Upper lobe of right lung (tissue), 1 donor: Measurements from ENCODE around the gene MYO16. TPM values are rescaled to one million over a fixed set of nuclear protein-coding genes. Genes with fewer than 3 reads are reported as not detected.

Experiments
- ATAC-seq: fragments of 200-7000 bp; cut with Tn5 transposase; one replicate; pipeline ENCODE4 v1.9.1; 2020; ENCODE audit warnings: mild to moderate bottlenecking, moderate library complexity
- DNase-seq: peaks from one replicate; pipeline ENCODE4 v3.0.0-alpha.2; 2020
- H3K27ac ChIP-seq: fragments of 200-600 bp; one replicate; pipeline ENCODE4 v1.8.0; 2022
- H3K27me3 ChIP-seq: fragments of 200-600 bp; one replicate; pipeline ENCODE4 v1.8.0; 2022; ENCODE audit warnings: mild to moderate bottlenecking
- H3K36me3 ChIP-seq: fragments of 200-600 bp; one replicate; pipeline ENCODE4 v1.8.0; 2022
- H3K4me1 ChIP-seq: fragments of 200-600 bp; one replicate; pipeline ENCODE4 v1.8.0; 2022
- H3K4me3 ChIP-seq: fragments of 200-600 bp; one replicate; pipeline ENCODE4 v1.8.0; 2022; ENCODE audit warnings: mild to moderate bottlenecking
- H3K9me3 ChIP-seq: fragments of 200-600 bp; one replicate; pipeline ENCODE4 v1.8.0; 2022
- intact Hi-C: fragments of 100-400 bp; cut with DNase I; formaldehyde crosslinking; loops from one replicate; pipeline ENCODE4 v1.11.0; 2022
- total RNA-seq: library from RNA; stranded (reverse); fragmentation: NEBNext Ultra II Directional; extraction: Animal tissue kit (Norgen Biotek cat#: 25700); gene quantifications from one replicate; pipeline ENCODE4 v1.2.1, GENCODE V29; 2021
- TF ChIP-seq, protein P1 (sequence below): fragments of 200-600 bp; IDR thresholded peaks from one replicate; pipeline ENCODE4 v1.8.0; 2022; ENCODE audit warnings: antibody characterized with exemption
- donor health status: DM: no; HTN: yes; CAD: no; lungs with severe emphysema.

MYO16 gene
- total RNA-seq, 1 donor from 2014 or later = 0.46 TPM

DNA sequence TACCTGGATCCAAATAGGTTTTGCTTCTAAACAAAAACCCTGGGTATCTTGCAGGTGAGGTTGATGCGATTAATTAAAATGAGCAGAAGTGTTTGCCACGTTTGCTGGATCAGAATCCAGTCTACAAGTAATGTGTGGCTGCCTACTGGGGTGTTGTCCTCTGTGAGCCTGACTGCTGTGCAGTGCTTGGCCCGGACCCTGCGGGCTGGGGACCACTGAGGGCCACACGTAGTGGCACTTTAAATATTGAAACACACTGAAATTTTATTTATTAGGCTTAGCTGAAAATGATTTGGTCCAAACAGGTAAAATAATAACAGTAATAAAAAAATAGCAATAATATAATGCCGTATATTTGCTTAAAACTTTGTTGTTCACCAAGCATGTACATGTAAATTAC, 338.0 kb downstream of the MYO16 start:
- ATAC-seq (no peak), DNase-seq (no peak)
- intact Hi-C loops = no loop called here
- Histone ChIP-seq H3K4me1 (no peaks in the 10 kb centered on the region), H3K4me3 (no peak overlapping the region), H3K36me3 (no peaks in the 10 kb centered on the region), H3K27ac (no peak overlapping the region), H3K27me3 (no peaks in the 10 kb centered on the region), H3K9me3 (no peaks in the 10 kb centered on the region)
- TF ChIP-seq, protein P1, sequence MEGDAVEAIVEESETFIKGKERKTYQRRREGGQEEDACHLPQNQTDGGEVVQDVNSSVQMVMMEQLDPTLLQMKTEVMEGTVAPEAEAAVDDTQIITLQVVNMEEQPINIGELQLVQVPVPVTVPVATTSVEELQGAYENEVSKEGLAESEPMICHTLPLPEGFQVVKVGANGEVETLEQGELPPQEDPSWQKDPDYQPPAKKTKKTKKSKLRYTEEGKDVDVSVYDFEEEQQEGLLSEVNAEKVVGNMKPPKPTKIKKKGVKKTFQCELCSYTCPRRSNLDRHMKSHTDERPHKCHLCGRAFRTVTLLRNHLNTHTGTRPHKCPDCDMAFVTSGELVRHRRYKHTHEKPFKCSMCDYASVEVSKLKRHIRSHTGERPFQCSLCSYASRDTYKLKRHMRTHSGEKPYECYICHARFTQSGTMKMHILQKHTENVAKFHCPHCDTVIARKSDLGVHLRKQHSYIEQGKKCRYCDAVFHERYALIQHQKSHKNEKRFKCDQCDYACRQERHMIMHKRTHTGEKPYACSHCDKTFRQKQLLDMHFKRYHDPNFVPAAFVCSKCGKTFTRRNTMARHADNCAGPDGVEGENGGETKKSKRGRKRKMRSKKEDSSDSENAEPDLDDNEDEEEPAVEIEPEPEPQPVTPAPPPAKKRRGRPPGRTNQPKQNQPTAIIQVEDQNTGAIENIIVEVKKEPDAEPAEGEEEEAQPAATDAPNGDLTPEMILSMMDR = no peak

DNA sequence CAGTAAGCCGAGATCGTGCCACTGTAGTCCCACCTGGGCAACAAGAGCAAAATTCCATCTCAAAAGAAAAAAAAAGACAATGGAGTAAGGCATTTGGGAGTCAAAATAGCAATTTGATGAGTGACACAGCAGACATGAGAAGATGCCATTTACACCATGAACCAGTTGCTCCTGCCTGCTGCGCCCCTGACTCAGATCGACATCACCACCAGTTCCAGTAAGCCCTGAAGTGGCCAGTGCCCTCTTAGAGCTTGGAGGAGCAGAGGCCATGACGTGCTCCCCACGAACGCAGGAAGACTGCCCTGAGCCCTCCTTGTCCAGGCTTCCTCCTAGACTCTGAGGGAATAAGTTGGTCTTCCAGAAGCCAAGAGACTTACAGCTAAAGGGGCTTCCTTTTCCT, 339.2 kb downstream of the MYO16 start:
- Histone ChIP-seq H3K27me3 (no peaks in the 10 kb centered on the region), H3K9me3 (no peaks in the 10 kb centered on the region), H3K27ac (no peak overlapping the region), H3K4me3 (no peak overlapping the region), H3K36me3 (no peaks in the 10 kb centered on the region), H3K4me1 (no peaks in the 10 kb centered on the region)
- DNase-seq (no peak), ATAC-seq (no peak)
- TF ChIP-seq, protein P1 = no peak
- intact Hi-C loops = no loop called here

DNA sequence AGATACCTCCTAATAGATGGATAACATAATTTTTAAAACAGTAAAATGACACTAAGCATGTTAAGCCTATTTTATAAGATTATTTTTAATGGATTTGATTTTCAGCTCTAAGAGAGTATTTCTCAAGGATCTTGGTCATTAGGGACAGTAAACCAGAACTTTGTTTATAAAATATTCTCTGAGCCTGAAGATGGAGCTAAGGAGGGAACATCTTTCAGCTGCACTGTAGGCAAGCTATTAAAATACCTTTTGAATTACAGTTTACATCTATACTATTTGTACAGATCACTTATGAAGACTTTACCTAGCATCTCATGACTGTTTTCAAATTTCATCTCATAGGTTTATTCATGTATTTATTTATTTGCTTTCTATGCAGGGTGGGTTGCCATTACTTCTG, 345.3 kb downstream of the MYO16 start:
- H3K36me3 ChIP-seq = no peaks in the 10 kb centered on the region
- H3K4me1 ChIP-seq = no peaks in the 10 kb centered on the region
- no peak for ATAC-seq
- no peaks in the 10 kb centered on the region for H3K27me3 ChIP-seq
- H3K9me3 ChIP-seq = no peaks in the 10 kb centered on the region
- no peak overlapping the region for H3K27ac ChIP-seq
- no peak overlapping the region for H3K4me3 ChIP-seq
- TF ChIP-seq, protein P1 = no peak
- intact Hi-C loops = no loop called here
- no peak for DNase-seq

DNA sequence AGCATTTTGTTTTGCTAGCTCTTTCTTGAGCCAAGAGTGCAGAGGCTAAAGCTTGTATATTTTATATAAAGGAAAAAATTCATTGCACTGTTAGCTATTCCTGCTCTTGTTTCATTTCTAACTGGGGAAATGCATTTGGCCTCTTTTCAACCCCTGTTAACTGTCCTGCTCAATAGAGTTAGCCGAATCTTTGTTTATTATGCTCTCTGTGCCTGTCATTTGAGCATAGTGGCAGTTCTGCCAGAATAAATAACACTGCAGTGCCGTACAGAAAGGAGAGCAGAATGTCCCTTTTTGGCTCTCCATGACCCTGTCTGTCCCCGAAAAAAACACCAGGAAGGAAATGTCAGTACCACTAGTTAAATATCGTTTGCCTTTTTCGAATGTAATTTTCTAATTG, 350.8 kb downstream of the MYO16 start:
- Histone ChIP-seq H3K4me1 (no peaks in the 10 kb centered on the region), H3K27ac (no peak overlapping the region), H3K9me3 (no peaks in the 10 kb centered on the region), H3K36me3 (no peaks in the 10 kb centered on the region), H3K27me3 (peaks cover 4% of the 10 kb centered on the region), H3K4me3 (no peak overlapping the region)
- intact Hi-C loops = no loop called here
- DNase-seq (no peak), ATAC-seq (no peak)
- TF ChIP-seq, protein P1 = no peak

DNA sequence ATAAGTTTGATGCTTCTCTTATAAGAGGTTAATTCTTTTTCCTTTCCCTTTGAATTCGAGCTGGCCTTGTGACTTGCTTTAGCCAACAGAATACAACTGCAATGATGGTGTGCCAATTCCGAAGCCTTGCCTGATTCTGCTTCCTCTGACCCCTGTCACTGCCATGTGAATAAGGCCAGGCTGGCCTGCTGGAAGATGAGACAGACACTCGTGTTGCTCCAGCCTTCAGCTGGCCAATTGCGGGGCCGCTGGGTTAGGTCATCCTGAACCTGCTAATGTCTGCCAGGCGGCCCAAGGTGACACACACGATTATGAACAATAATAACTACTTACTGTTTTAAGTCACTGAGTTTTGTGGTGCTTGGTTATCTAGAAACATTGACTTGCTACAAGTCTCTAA, 352.0 kb downstream of the MYO16 start:
- peaks cover 4% of the 10 kb centered on the region for H3K27me3 ChIP-seq
- TF ChIP-seq, protein P1 = no peak
- intact Hi-C loops = no loop called here

DNA sequence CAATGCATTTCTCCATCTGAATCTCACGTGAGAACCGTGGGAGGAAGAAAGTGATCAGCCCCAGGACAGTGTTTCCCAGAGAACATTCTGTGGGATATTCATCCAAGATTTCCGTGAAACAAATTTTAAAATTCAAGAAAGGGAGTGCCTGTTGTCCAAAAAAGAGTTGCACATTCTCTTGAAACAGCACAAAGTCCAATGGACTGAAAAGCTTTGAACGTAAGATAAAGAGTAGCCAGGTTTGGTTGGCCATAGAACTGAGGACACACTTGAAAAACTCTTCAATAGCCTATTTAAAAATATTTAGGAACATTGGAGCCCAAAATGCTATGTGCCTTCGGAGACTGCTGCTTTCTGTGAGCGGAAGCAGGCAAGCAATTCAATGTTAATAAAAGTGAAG, 353.9 kb downstream of the MYO16 start:
- TF ChIP-seq, protein P1 = no peak
- H3K9me3 ChIP-seq = no peaks in the 10 kb centered on the region
- no peaks in the 10 kb centered on the region for H3K36me3 ChIP-seq
- intact Hi-C loops = no loop called here
- H3K4me3 ChIP-seq = no peak overlapping the region
- peaks cover 4% of the 10 kb centered on the region for H3K27me3 ChIP-seq
- DNase-seq (no peak), ATAC-seq (no peak)
- no peaks in the 10 kb centered on the region for H3K4me1 ChIP-seq
- no peak overlapping the region for H3K27ac ChIP-seq

More for the DNA sequence above, 352.0 kb downstream of the MYO16 start:
- Histone ChIP-seq H3K27ac (no peak overlapping the region), H3K9me3 (no peaks in the 10 kb centered on the region), H3K36me3 (no peaks in the 10 kb centered on the region), H3K4me3 (no peak overlapping the region), H3K4me1 (no peaks in the 10 kb centered on the region)
- no peak for DNase-seq
- no peak for ATAC-seq
